Measurements from ENCODE around the gene IRAK3.

IRAK3 gene

GRCh38 chr12:66251049-66251448, 62.0 kb downstream of the IRAK3 start:
- DNase-seq (ENCODE audit: extremely low read depth, low read depth): no peak
- TF ChIP-seq CTCF (IDR thresholded peaks at IDR 0.05; ENCODE audit: low read depth, low read length): no peak

GRCh38 chr12:66252771-66253170, 63.8 kb downstream of the IRAK3 start:
- no peak for DNase-seq (ENCODE audit: extremely low read depth, low read depth)
- no peak for TF ChIP-seq CTCF (IDR thresholded peaks at IDR 0.05; ENCODE audit: low read depth, low read length)

GRCh38 chr12:66255737-66256136, 66.7 kb downstream of the IRAK3 start:
- TF ChIP-seq CTCF (IDR thresholded peaks at IDR 0.05; ENCODE audit: low read depth, low read length): no peak
- no peak for DNase-seq (ENCODE audit: extremely low read depth, low read depth)

DNA sequence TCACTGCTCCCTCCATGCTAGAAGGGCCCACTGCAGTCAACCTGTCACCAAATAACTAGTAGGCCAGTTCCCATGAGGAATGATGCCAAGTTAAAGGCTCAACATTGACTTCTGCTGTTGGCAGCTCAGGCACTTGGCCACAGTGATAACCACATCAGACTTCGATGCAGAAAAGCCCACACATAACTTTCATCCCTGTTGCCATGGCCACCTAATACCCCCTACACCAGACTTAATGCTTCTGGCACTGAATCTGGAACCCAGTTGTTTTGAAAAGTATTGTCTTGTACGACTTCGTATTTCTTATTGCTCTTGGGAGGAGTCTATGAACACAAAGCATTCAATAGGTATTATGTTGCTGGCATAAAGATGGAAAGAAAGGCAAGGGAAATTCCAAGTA, 69.0 kb downstream of the IRAK3 start:
- no peak for TF ChIP-seq CTCF (IDR thresholded peaks at IDR 0.05; ENCODE audit: low read depth, low read length)
- DNase-seq (ENCODE audit: extremely low read depth, low read depth): no peak

GRCh38 chr12:66262737-66263136, 73.7 kb downstream of the IRAK3 start:
- no peak for TF ChIP-seq CTCF (IDR thresholded peaks at IDR 0.05; ENCODE audit: low read depth, low read length)
- DNase-seq (ENCODE audit: extremely low read depth, low read depth): no peak

DNA sequence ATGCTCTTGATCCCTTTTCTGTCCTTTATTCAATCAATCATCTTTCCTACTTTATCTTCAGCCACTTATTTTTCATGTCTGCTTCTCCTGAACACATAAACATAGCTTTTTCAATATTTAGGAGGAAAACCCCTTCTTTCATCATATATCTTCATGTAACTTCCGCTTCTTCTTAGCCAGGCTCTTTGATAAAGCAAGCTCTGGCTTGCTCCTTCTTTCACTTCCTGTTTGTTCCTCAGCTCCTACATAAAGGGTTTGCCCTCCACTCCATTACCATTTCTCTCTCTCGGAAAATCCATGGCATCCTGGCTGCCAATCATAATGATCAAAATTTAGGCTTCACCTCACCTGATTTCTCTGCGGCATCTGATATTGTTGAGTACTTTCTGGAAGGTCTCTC, 79.5 kb downstream of the IRAK3 start:
- DNase-seq (ENCODE audit: extremely low read depth, low read depth): no peak
- TF ChIP-seq CTCF (IDR thresholded peaks at IDR 0.05; ENCODE audit: low read depth, low read length): no peak

- TF ChIP-seq CTCF (IDR thresholded peaks at IDR 0.05; ENCODE audit: low read depth, low read length): no peak
- no peak for DNase-seq (ENCODE audit: extremely low read depth, low read depth)
These were observed 80.1 kb downstream of the IRAK3 start for GRCh38 chr12:66269142-66269541.

All from AG09319 (cell line).